ENCODE measurements around the gene GRIK3.

GRCh38 chr1:37051346-37051745 is 17.0 kb upstream of the GRIK3 start:
- TF ChIP-seq CTCF (conservative IDR thresholded peaks at IDR 0.05; ENCODE audit: low read depth in 2 of 2) (no peak), POLR2AphosphoS5 (IDR thresholded peaks at IDR 0.05; ENCODE audit: low read depth) (no peak), EZH2 (IDR thresholded peaks at IDR 0.05; ENCODE audit: low read depth, unreplicated experiment) (no peak), REST (IDR thresholded peaks at IDR 0.05; ENCODE audit: unreplicated experiment) (no peak), ETS1 (IDR thresholded peaks at IDR 0.05) (no peak), CREB1 (CRISPR knock-in tag; IDR thresholded peaks at IDR 0.05; ENCODE audit: low read depth) (no peak)
